Measurements from ENCODE around the gene GPC5.

Gene GPC5

DNA sequence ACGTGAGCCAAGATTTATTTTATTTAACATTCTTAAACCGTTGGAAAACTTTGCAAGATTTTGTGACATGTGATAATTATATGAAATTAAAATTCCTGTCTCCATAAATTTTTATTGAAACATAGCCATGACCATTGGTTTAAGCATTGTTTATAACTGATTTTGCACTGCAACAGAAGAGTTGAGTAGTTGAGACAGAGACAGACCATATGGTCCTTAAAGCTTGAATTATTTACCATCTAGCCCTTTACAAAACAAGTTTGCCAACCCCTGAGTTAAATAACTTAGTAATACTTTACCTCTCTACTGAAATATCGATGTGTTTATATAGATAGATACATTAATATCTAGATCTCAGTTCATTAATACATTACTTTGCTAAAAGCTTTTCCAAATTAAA is 1014.1 kb downstream of the GPC5 start:
- Histone ChIP-seq H2AFZ (ENCODE audit: low read length) (no peak overlapping the region), H3K9ac (ENCODE audit: low read length) (no peak overlapping the region), H3K4me2 (ENCODE audit: low read length) (no peak overlapping the region), H3K27ac (ENCODE audit: low read depth, low read length, poor library complexity, severe bottlenecking) (no peak overlapping the region), H3K36me3 (ENCODE audit: insufficient read depth, low read length) (no peaks in the 10 kb centered on the region), H3K9me3 (ENCODE audit: low read length) (no peaks in the 10 kb centered on the region), H3K79me2 (ENCODE audit: insufficient read depth, low read length) (no peaks in the 10 kb centered on the region), H3K4me3 (ENCODE audit: low read depth, low read length, poor library complexity, severe bottlenecking) (no peak overlapping the region), H3F3A (ENCODE audit: insufficient read depth, low read length) (no peaks in the 10 kb centered on the region), H3K4me1 (ENCODE audit: insufficient read depth, low read length, severe bottlenecking) (peaks cover 3% of the 10 kb centered on the region), H4K20me1 (ENCODE audit: insufficient read depth, low read length) (no peaks in the 10 kb centered on the region), H3K9me2 (ENCODE audit: low read depth, low read length) (no peaks in the 10 kb centered on the region), H3K27me3 (ENCODE audit: insufficient read depth, low read length) (no peaks in the 10 kb centered on the region)
- no peak for TF ChIP-seq EZH2 (IDR thresholded peaks at IDR 0.05; ENCODE audit: borderline replicate concordance, low read length)
- TF ChIP-seq, protein P1, sequence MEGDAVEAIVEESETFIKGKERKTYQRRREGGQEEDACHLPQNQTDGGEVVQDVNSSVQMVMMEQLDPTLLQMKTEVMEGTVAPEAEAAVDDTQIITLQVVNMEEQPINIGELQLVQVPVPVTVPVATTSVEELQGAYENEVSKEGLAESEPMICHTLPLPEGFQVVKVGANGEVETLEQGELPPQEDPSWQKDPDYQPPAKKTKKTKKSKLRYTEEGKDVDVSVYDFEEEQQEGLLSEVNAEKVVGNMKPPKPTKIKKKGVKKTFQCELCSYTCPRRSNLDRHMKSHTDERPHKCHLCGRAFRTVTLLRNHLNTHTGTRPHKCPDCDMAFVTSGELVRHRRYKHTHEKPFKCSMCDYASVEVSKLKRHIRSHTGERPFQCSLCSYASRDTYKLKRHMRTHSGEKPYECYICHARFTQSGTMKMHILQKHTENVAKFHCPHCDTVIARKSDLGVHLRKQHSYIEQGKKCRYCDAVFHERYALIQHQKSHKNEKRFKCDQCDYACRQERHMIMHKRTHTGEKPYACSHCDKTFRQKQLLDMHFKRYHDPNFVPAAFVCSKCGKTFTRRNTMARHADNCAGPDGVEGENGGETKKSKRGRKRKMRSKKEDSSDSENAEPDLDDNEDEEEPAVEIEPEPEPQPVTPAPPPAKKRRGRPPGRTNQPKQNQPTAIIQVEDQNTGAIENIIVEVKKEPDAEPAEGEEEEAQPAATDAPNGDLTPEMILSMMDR (IDR thresholded peaks at IDR 0.05; ENCODE audit: low read length), result no peak

DNA sequence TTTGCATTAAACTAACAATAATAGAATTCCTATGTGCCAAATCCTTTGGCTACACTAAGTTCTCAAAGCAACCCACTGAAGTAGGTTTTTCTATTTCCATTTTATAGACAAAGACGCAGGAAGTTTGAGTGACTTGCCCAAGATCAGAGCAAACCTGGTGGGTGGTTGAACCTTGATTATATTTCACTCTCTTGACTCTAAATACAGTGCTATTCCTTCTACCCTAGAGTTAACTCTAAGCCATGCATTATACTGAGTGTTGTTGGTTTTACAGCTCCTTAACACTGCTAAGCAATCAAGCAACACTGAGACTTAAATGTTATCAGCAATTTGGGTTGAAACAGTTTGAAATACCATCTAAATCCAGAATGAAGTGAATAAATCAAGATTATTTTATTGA is 1014.6 kb downstream of the GPC5 start:
- Histone ChIP-seq H4K20me1 (ENCODE audit: insufficient read depth, low read length) (no peaks in the 10 kb centered on the region), H3K4me3 (ENCODE audit: low read depth, low read length, poor library complexity, severe bottlenecking) (no peak overlapping the region), H3K36me3 (ENCODE audit: insufficient read depth, low read length) (no peaks in the 10 kb centered on the region), H3K4me2 (ENCODE audit: low read length) (no peak overlapping the region), H3K27ac (ENCODE audit: low read depth, low read length, poor library complexity, severe bottlenecking) (no peak overlapping the region), H3K9ac (ENCODE audit: low read length) (no peak overlapping the region), H2AFZ (ENCODE audit: low read length) (no peak overlapping the region), H3K79me2 (ENCODE audit: insufficient read depth, low read length) (no peaks in the 10 kb centered on the region), H3K9me3 (ENCODE audit: low read length) (no peaks in the 10 kb centered on the region), H3K27me3 (ENCODE audit: insufficient read depth, low read length) (no peaks in the 10 kb centered on the region), H3K4me1 (ENCODE audit: insufficient read depth, low read length, severe bottlenecking) (peaks cover 3% of the 10 kb centered on the region), H3K9me2 (ENCODE audit: low read depth, low read length) (no peaks in the 10 kb centered on the region), H3F3A (ENCODE audit: insufficient read depth, low read length) (no peaks in the 10 kb centered on the region)
- TF ChIP-seq EZH2 (IDR thresholded peaks at IDR 0.05; ENCODE audit: borderline replicate concordance, low read length), result no peak
- TF ChIP-seq, protein P1 (IDR thresholded peaks at IDR 0.05; ENCODE audit: low read length), result no peak

DNA sequence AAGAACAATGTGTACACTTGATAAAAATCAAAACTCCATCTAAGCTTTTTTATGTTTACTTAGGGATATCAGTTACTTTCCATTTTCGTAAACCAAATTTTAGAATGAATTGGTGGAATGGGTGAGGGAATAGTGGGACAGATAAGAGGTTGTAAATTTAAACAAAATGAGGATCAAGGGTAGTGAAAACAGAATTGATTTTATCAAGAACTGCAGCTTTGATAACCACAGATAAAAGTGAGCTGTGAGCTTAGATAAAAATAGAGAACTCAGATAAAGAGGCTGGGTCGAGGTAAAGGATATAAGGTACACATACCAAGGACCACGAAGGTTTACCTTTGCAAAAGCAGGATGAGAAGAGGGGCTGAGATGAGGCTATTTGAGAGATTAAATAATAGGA is 1015.0 kb downstream of the GPC5 start:
- H3K4me3 ChIP-seq (ENCODE audit: low read depth, low read length, poor library complexity, severe bottlenecking), result no peak overlapping the region
- H3K4me1 ChIP-seq (ENCODE audit: insufficient read depth, low read length, severe bottlenecking), result peaks cover 3% of the 10 kb centered on the region
- TF ChIP-seq EZH2 (IDR thresholded peaks at IDR 0.05; ENCODE audit: borderline replicate concordance, low read length), result no peak
- TF ChIP-seq, protein P1 (IDR thresholded peaks at IDR 0.05; ENCODE audit: low read length), result no peak
- no peak overlapping the region for H3K9ac ChIP-seq (ENCODE audit: low read length)
- H3K27me3 ChIP-seq (ENCODE audit: insufficient read depth, low read length), result no peaks in the 10 kb centered on the region
- H4K20me1 ChIP-seq (ENCODE audit: insufficient read depth, low read length), result no peaks in the 10 kb centered on the region
- no peaks in the 10 kb centered on the region for H3K9me2 ChIP-seq (ENCODE audit: low read depth, low read length)
- no peak overlapping the region for H2AFZ ChIP-seq (ENCODE audit: low read length)
- H3K27ac ChIP-seq (ENCODE audit: low read depth, low read length, poor library complexity, severe bottlenecking), result no peak overlapping the region
- no peak overlapping the region for H3K4me2 ChIP-seq (ENCODE audit: low read length)
- no peaks in the 10 kb centered on the region for H3K79me2 ChIP-seq (ENCODE audit: insufficient read depth, low read length)
- H3F3A ChIP-seq (ENCODE audit: insufficient read depth, low read length), result no peaks in the 10 kb centered on the region
- H3K9me3 ChIP-seq (ENCODE audit: low read length), result no peaks in the 10 kb centered on the region
- no peaks in the 10 kb centered on the region for H3K36me3 ChIP-seq (ENCODE audit: insufficient read depth, low read length)

Data from OCI-LY1 (cell line).